ENCODE measurements around the gene HACD2.

GRCh38 chr3:123444023-123444422, 140.8 kb downstream of the HACD2 start:
- TF ChIP-seq CEBPB (IDR thresholded peaks at IDR 0.05; ENCODE audit: low read depth) (no peak), EZH2 (IDR thresholded peaks at IDR 0.05) (no peak), POLR2AphosphoS5 (IDR thresholded peaks at IDR 0.05; ENCODE audit: low read depth, low read length) (no peak), POLR2A (IDR thresholded peaks at IDR 0.05; ENCODE audit: borderline replicate concordance, extremely low read depth, insufficient read depth, insufficient read length) (no peak), ELF1 (IDR thresholded peaks at IDR 0.05; ENCODE audit: borderline replicate concordance, low read depth) (no peak), RAD21 (IDR thresholded peaks at IDR 0.05; ENCODE audit: low read depth) (no peak), SIN3A (IDR thresholded peaks at IDR 0.05; ENCODE audit: low read depth) (no peak), FOSL1 (IDR thresholded peaks at IDR 0.05; ENCODE audit: low read depth) (no peak), SP1 (IDR thresholded peaks at IDR 0.05; ENCODE audit: low read depth) (no peak), EZH2phosphoT487 (IDR thresholded peaks at IDR 0.05; ENCODE audit: borderline replicate concordance) (no peak)
- TF ChIP-seq, protein P1, sequence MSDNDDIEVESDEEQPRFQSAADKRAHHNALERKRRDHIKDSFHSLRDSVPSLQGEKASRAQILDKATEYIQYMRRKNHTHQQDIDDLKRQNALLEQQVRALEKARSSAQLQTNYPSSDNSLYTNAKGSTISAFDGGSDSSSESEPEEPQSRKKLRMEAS (IDR thresholded peaks at IDR 0.05) = no peak
- TF ChIP-seq, protein P2, sequence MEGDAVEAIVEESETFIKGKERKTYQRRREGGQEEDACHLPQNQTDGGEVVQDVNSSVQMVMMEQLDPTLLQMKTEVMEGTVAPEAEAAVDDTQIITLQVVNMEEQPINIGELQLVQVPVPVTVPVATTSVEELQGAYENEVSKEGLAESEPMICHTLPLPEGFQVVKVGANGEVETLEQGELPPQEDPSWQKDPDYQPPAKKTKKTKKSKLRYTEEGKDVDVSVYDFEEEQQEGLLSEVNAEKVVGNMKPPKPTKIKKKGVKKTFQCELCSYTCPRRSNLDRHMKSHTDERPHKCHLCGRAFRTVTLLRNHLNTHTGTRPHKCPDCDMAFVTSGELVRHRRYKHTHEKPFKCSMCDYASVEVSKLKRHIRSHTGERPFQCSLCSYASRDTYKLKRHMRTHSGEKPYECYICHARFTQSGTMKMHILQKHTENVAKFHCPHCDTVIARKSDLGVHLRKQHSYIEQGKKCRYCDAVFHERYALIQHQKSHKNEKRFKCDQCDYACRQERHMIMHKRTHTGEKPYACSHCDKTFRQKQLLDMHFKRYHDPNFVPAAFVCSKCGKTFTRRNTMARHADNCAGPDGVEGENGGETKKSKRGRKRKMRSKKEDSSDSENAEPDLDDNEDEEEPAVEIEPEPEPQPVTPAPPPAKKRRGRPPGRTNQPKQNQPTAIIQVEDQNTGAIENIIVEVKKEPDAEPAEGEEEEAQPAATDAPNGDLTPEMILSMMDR (IDR thresholded peaks at IDR 0.05 in 2 of 3, conservative IDR thresholded peaks at IDR 0.05 in 1 of 3; ENCODE audit: borderline replicate concordance in 1 of 3, insufficient read depth in 1 of 3, low read depth in 2 of 3, low read length in 2 of 3) = no peak

All from HCT116 (cell line).